Osteocyte (in vitro differentiated cells): ENCODE measurements around the gene GRIK4. TPM values are rescaled to one million over a fixed set of nuclear protein-coding genes. Genes with fewer than 3 reads are reported as not detected.

ENCODE experiments used
- DNase-seq: peaks from one replicate; pipeline ENCODE4 v3.0.0; 2021; ENCODE audit warnings: mixed read lengths; ENCODE audit not compliant: unreplicated experiment; ENCODE audit errors: extremely low spot score
- H3K27ac Mint-ChIP-seq: one replicate; pipeline ENCODE4 v1.8.0; 2021; ENCODE audit warnings: mild to moderate bottlenecking, mixed read lengths; ENCODE audit not compliant: unreplicated experiment
- H3K27me3 Mint-ChIP-seq: one replicate; pipeline ENCODE4 v1.8.0; 2021; ENCODE audit warnings: mixed read lengths; ENCODE audit not compliant: unreplicated experiment
- H3K36me3 Mint-ChIP-seq: one replicate; pipeline ENCODE4 v1.8.0; 2021; ENCODE audit warnings: mixed read lengths; ENCODE audit not compliant: unreplicated experiment
- H3K4me1 Mint-ChIP-seq: one replicate; pipeline ENCODE4 v1.8.0; 2021; ENCODE audit warnings: mixed read lengths; ENCODE audit not compliant: unreplicated experiment
- H3K4me3 Mint-ChIP-seq: one replicate; pipeline ENCODE4 v1.8.0; 2021; ENCODE audit warnings: mild to moderate bottlenecking, moderate library complexity, mixed read lengths; ENCODE audit not compliant: unreplicated experiment
- H3K9me3 Mint-ChIP-seq: one replicate; pipeline ENCODE4 v1.8.0; 2021; ENCODE audit warnings: mixed read lengths; ENCODE audit not compliant: unreplicated experiment
- CTCF ChIP-seq: fragments of 200-600 bp; sonication (generic); IDR thresholded peaks from 2 replicates; pipeline ENCODE4 v1.5.0; 2021; ENCODE audit warnings: antibody characterized with exemption, mild to moderate bottlenecking, moderate library complexity
- total RNA-seq: library from RNA; stranded (reverse); gene quantifications from 2 replicates; pipeline ENCODE4 v1.2.1, GENCODE V29; 2021

GRIK4 gene
- total RNA-seq, 1 donor from 2014 or later: 0.11 TPM

- Mint-ChIP-seq H3K4me3 (no peak overlapping the region), H3K36me3 (no peaks in the 10 kb centered on the region), H3K27ac (no peak overlapping the region), H3K9me3 (no peaks in the 10 kb centered on the region), H3K4me1 (no peaks in the 10 kb centered on the region), H3K27me3 (peaks cover 2% of the 10 kb centered on the region)
- TF ChIP-seq CTCF: no peak
- DNase-seq: no peak
Measured at GRCh38 chr11:120841074-120841473, 329.5 kb downstream of the GRIK4 start.

GRCh38 chr11:120842195-120842594 is 330.6 kb downstream of the GRIK4 start:
- H3K27ac Mint-ChIP-seq: no peak overlapping the region
- TF ChIP-seq CTCF: no peak

GRCh38 chr11:120853435-120853834 is 341.9 kb downstream of the GRIK4 start:
- Mint-ChIP-seq H3K4me1 (no peaks in the 10 kb centered on the region), H3K27ac (no peak overlapping the region), H3K4me3 (no peak overlapping the region), H3K9me3 (no peaks in the 10 kb centered on the region), H3K27me3 (no peaks in the 10 kb centered on the region), H3K36me3 (no peaks in the 10 kb centered on the region)
- DNase-seq: no peak
- TF ChIP-seq CTCF: no peak

More at GRCh38 chr11:120842195-120842594, 330.6 kb downstream of the GRIK4 start:
- Mint-ChIP-seq H3K4me1 (no peaks in the 10 kb centered on the region), H3K9me3 (no peaks in the 10 kb centered on the region), H3K4me3 (no peak overlapping the region), H3K36me3 (no peaks in the 10 kb centered on the region), H3K27me3 (peaks cover 2% of the 10 kb centered on the region)
- DNase-seq: no peak

- Mint-ChIP-seq H3K36me3 (no peaks in the 10 kb centered on the region), H3K9me3 (no peaks in the 10 kb centered on the region), H3K4me3 (no peak overlapping the region), H3K4me1 (no peaks in the 10 kb centered on the region), H3K27ac (no peak overlapping the region), H3K27me3 (no peaks in the 10 kb centered on the region)
- DNase-seq: no peak
- no peak for TF ChIP-seq CTCF
Measured at GRCh38 chr11:120854988-120855387, 343.4 kb downstream of the GRIK4 start.

GRCh38 chr11:120857508-120857907 is 346.0 kb downstream of the GRIK4 start:
- Mint-ChIP-seq H3K27me3 (no peaks in the 10 kb centered on the region), H3K4me3 (no peak overlapping the region), H3K36me3 (no peaks in the 10 kb centered on the region), H3K27ac (no peak overlapping the region), H3K4me1 (no peaks in the 10 kb centered on the region), H3K9me3 (peaks cover 5% of the 10 kb centered on the region)
- no peak for TF ChIP-seq CTCF
- no peak for DNase-seq
